Ovary (tissue), 3 donors: ENCODE data around the gene TPH2.

Source experiments
- EP300 ChIP-seq: sonication (generic); formaldehyde crosslinking; IDR thresholded peaks from one replicate; pipeline ENCODE4 v1.6.1; 2017; ENCODE audit warnings: antibody characterized with exemption
- TF ChIP-seq, protein P1 (sequence below), 3 donors: fragments of 450-650 bp in 2 of 3; fragments of 200-600 bp in 1 of 3; IDR thresholded peaks; one replicate each; pipeline versions ENCODE4 v1.5.1 to v1.8.0; 2016 to 2022; ENCODE audit warnings: antibody characterized with exemption in 3 of 3, mild to moderate bottlenecking in 1 of 3
- donor health status: DM: no; HTN: no; CAD: no.

DNA sequence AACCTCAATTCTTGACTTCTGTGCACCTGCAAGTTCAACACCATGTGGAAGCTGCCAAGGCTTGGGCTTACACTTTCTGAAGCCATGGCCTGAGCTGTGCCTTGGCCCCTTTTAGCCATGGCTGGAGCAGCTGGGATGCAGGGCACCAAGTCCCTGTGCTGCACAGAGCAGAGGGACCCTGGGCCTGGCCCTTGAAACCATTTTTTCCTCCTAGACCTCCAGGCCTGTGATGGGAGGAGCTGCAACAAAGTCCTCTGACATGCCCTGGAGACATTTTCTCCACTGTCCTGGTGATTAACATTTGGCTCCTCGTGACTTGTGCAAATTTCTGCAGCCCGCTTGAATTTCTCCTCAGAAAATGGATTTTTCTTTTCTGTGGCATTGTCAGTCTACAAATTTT lies 132.4 kb downstream of the TPH2 start:
- no peak for TF ChIP-seq EP300
- TF ChIP-seq, protein P1, sequence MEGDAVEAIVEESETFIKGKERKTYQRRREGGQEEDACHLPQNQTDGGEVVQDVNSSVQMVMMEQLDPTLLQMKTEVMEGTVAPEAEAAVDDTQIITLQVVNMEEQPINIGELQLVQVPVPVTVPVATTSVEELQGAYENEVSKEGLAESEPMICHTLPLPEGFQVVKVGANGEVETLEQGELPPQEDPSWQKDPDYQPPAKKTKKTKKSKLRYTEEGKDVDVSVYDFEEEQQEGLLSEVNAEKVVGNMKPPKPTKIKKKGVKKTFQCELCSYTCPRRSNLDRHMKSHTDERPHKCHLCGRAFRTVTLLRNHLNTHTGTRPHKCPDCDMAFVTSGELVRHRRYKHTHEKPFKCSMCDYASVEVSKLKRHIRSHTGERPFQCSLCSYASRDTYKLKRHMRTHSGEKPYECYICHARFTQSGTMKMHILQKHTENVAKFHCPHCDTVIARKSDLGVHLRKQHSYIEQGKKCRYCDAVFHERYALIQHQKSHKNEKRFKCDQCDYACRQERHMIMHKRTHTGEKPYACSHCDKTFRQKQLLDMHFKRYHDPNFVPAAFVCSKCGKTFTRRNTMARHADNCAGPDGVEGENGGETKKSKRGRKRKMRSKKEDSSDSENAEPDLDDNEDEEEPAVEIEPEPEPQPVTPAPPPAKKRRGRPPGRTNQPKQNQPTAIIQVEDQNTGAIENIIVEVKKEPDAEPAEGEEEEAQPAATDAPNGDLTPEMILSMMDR (IDR thresholded peaks at IDR 0.05): no peak
